ENCODE data around the gene KCNJ15.

Gene KCNJ15

DNA sequence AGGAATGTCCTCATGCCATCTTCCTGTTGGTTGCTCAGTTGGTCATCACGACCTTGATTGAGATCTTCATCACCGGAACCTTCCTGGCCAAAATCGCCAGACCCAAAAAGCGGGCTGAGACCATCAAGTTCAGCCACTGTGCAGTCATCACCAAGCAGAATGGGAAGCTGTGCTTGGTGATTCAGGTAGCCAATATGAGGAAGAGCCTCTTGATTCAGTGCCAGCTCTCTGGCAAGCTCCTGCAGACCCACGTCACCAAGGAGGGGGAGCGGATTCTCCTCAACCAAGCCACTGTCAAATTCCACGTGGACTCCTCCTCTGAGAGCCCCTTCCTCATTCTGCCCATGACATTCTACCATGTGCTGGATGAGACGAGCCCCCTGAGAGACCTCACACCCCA, 42.9 kb downstream of the KCNJ15 start:
- DNase-seq (ENCODE audit: low spot score) = no peak

DNA sequence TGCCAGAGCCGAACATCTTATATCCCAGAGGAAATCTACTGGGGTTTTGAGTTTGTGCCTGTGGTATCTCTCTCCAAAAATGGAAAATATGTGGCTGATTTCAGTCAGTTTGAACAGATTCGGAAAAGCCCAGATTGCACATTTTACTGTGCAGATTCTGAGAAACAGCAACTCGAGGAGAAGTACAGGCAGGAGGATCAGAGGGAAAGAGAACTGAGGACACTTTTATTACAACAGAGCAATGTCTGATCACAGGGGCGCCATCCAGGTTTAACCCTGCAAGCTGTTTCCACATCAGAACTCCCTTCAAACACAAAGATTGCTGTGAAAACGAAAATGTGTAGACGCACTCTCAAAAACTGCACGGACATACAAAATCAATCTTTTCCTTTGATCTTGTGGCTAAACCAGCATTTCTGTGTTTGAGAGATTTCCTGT, 43.4 kb downstream of the KCNJ15 start:
- DNase-seq (ENCODE audit: low spot score) = no peak

DNA sequence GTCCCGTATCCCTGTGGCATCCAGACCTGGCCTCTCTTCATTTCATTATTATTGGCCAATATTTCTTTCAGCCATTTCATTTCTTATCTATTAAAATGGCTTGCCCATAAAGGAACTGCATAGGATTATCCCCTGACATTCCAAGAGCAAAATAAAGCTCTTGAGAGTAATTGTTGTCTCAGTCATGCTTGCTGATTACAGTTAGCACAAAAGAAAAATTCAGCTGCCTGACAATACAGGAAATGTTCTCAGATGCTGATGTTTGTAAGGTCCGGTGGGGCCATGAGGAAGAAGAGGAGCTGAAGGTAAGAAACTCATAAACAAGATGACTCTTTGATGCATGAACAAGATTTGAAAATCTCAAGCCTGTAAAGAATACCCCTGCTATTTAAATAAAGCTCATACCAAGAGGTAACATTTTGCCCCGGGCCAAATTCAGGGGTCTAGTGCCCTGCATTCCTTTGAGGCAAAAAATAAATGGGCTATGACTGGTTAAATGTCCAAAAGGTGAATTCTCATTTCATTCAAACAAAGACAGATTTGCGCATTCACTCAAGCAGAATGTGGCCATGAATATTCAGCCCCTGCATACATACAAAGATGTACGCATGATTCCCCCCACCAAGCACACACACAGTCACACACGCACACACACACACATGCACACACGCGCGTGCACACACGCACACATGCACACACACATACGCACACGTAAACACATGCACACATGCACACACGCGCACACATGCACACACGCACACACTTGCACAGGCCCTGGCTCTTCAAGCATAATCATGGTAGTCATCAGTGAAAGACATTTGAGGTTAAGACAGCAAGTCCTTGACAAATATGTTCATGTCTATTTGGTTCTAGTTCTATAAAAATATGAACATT, 44.8 kb downstream of the KCNJ15 start:
- DNase-seq (ENCODE audit: low spot score) = no peak

DNA sequence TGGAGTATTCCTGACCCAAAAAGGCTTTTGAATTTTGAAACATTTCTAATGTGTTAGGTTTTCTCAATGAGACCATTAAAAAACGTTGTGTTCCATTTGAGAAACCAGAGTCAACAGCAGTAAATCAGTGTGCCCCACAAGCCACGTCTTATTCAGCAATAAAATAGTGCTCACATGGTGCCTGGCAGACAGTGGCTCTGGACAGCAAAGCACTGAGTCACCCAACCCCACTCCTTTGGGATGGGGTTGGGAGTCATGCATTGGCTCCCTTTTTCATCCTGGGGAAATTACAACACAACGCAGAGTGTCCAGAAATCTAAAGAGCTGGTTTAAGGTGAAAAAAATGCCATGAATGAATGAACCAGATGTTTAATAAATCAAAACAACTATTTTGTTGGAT, 46.5 kb downstream of the KCNJ15 start:
- DNase-seq (ENCODE audit: low spot score) = peak; percentile 88

DNA sequence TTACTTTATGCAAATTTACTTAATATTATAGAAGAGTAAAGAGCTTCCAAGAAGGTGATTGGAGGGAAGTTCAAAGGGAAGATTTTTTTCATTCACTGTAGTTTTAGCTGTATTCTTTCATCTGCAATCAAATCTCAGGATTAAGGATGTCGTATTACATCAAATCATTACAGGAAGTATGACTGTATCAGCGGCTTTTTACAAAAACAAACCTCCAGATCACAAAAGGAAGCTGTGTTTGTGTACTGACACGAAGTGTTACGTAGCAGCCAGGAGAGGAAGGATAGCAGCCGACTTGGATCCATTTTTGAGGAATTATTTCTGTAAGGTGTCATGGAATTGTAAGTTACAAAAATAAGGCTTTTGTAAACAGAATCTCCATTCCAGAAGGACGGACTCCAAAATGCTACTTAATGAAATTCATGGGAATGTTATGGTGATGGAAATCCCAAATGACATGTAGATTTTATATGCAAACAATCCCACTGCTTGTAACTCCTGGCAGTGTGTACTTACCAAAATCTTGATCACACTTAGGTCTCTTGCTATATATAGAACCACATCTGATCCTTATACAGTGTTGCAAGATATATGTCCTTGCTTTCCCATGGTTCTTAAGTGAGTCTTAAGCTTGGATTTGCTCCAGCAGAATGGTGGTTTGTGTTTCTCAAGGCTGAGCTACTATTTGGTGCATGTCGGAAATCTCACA, 49.8 kb downstream of the KCNJ15 start:
- DNase-seq (ENCODE audit: low spot score) = no peak

DNA sequence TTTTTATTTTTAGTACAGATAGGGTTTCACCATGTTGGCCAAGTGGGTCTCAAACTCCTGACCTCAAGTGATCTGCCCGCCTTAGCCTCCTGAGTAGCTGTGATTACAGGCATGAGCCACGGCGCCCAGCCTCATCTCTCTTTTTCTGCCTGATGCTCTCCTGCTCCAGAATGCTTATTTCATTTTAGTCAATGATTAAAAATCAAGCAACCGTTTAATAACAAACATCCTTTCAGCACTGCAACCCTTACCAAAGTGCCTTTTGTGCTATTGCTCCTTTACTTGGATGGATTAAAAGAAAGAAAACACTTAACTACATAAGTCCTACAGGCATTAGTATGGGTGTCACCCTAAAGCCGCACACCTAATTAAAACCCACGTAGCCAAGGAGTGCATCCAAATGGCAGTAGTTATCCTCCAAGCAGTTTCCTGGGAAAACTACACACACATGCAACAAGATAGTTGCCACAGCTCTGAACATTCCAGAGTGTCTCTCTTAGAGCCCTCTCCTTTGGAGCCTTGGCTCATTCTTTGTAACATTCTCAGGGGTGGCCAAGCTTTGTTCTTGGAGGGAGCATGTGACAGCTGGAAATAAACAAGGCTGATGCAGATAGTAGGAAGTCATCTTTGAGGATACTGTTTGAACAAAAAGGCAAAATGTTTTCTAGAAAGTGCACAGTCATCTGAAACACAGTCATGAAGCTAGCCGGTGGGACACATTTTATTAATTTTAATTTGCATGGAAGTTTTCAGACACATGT, 51.2 kb downstream of the KCNJ15 start:
- peak; percentile 35 for DNase-seq (ENCODE audit: low spot score)

DNA sequence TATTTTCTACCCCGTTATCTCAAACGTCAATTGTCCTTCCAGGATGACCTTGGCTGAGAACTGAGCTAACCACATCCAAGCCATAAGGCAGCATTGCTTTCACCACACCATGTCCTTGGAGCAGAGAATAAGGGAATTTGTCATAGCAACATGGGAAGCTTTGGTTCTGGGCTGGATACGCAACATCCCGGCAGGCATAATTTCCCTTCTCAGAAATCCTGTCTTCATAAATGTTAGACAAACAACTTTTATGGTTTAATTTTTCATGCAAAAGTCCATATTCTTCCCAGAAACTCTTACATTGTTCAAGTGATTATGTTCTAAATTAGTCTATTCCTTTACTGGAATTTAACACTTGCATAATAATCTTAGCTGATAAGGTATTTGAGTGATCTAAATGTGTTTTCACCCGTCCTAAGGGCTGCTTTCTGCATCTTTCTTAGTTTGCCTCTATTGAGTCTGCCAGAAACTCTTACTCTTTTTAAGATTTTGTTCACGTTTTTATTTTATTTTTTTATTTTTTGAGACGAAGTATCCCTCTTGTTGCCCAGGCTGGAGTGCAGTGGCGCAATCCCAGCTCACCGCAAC, 51.8 kb downstream of the KCNJ15 start:
- DNase-seq (ENCODE audit: low spot score) = no peak

DNA sequence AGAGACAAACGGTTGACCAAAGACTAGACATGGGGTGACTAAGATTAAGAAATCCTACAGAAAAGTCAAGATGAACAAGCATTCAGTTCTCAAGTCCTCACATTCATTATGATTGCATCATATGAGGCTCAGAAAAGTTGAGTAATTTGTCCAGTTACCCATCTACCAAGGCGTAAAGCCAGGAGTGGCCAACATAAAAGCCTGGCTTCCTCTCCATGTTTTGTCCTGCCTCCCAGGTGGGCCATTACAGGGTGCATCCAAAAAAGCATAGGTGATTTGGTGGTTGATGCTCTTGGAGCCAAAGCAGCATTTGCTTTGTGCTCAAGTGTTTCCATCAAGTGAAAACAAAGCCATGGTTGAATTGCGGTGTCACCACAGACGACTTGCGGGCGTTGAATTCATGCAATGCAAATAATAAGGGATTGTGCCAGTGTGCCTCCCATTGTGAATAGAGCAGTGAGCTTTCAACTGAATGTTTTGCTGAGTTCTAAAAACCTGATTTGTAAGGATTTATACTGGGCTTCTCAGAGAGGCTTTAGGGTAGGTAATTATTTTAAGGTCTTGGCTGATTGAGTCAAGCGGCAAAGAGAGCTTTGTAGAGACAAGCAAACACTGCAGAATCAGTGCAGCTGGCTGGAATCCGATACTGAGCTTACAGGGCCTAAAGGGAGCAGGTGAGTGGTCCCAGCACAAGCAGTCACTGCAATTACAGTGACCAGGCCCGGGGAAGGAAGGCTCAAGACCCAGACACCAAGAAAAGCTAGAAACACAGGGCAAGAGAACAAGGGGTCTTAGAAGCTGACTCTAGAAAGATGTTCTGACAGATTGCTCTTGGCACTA, 54.1 kb downstream of the KCNJ15 start:
- DNase-seq (ENCODE audit: low spot score) = no peak

DNA sequence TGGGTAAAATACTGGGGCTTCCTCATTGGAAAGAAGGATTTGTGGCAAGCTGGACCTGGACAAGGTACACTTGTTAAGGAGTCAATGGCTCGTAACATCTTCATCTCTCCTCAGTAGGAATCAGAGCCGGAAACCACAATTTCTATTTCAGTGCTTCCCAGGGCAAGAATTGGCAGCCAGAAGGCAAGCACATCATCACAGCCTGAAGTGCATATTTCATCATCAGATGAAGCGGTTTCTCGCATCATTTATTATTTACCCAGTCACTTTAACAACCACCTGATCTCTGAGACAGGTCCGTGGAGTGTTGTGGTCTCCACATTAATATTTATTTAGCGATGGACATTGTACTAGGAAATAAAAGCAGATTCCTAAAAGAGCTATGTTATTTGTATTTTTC, 55.0 kb downstream of the KCNJ15 start:
- DNase-seq (ENCODE audit: low spot score) = no peak

DNA sequence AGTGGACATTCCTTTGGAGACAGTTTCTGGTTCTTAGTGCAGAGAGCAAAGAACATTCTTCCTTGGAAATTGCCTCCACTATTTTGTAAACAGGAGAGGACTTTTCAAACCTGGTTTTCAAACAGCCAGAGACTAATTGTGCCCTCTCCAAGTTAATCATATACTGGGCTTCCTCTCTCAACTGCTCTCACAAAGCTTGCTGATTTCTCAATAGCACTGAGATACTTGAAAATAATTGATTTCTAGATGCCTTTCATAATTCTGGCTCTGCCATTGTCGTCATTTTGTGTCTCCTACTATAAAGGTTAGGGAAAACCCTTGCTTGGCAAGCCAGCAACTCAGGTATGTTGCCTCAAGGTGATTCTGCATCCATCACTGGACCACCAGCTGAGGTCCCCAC, 56.0 kb downstream of the KCNJ15 start:
- no peak for DNase-seq (ENCODE audit: low spot score)

DNA sequence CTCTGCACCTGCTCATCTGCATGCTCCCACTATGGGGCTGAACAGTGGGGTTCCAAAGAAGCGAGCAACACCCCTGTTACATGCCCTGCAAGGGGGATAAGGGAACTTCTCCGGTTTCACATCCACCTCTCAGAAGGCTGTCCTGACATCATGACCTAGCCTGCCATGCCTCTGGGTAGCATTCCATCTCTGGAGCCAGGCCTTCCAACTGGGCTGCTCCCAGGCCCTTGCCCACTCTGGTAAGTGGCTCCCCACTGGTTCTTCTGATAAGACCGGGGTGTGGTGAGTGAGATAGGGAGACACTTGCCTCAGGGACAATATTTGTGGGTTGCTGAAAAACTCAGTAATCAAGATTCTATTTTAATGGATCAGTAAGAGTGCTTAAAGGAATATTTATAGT, 57.8 kb downstream of the KCNJ15 start:
- no peak for DNase-seq (ENCODE audit: low spot score)

DNA sequence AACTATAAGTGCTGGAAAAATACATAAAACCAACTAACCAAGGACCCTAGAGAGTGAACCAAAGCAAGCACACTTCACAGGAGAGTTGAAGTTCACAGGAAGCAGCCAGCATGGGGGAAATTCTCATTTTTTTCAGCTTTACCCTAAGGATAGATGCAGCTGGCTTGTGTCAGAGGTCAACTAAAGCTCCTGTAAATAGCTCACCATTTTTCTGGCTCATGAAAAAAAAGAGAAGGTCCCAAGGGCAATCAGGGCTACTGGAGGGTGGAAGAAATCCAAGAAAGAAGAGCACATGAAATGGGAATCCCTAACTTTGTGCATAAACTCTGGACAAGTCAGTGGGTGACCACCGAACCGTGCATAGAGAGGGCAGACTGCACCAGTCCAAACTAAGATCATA, 58.3 kb downstream of the KCNJ15 start:
- DNase-seq (ENCODE audit: low spot score) = no peak

DNA sequence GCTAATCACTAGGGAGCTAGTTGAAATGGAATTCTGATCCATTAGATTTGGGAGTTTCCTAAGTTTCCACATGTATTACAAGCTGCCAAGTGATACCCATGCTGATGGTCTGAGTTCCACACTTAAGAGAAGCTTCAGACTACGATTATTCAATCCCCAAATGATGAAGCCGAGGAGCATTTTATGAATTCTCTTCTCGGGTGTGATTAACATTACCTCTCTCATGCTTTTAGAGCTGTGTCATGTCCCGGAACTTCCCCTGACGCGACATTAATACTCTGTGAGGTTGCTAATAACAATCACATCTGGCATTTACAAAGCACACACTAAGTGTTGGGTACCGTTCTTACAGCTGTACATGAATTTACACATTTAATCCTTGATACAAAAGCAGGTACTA, 63.0 kb downstream of the KCNJ15 start:
- DNase-seq (ENCODE audit: low spot score) = peak; percentile 45

DNA sequence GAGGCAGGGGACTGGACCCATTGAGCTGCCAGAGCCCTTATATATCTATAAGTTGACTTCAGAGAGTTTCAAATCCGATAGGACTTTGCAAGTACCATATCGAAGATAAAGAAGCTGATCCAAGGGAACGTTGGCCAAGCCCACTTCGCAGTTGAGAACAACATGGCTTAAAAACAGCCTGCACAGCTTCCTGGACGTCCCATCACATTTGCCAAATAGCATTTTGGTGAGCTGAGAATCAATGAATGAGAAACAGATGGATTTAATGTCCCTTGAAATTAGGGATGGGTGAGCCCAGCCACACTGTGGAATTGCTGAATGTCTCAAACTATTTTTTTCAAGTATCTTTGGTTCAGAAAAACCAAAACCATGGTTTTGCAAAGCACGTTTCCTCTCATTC, 64.8 kb downstream of the KCNJ15 start:
- DNase-seq (ENCODE audit: low spot score) = peak; percentile 61

DNA sequence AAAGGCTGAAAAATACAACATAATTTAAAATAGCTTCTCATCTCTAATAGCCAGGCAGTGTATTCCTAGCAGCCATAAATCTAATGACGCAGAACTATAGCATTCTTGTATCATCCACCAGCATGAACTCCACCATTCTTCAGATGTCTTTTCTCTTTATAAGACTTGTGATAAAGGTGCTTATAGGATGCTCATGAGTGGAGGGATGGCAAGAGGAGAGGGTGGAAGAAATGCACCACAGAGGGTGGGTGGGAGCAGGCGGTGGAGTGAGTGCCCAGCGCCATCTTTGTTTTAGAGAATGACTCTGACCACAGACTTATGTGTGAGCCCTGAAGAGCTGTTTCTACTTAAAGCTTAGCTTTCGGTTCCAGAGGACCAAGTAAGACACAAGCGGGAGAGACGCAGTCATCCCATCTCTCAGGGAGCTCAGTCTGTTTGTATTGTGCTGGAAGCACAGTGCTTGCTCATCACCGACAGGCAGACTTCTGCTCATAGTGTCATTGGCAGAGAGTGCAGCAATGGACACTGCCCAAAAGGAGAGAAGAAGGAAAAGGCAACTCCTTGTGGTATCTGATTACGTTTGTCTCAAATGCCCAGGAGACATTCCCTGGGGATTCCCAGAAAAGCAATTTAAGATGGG, 65.6 kb downstream of the KCNJ15 start:
- peak; percentile 65 for DNase-seq (ENCODE audit: low spot score)

DNA sequence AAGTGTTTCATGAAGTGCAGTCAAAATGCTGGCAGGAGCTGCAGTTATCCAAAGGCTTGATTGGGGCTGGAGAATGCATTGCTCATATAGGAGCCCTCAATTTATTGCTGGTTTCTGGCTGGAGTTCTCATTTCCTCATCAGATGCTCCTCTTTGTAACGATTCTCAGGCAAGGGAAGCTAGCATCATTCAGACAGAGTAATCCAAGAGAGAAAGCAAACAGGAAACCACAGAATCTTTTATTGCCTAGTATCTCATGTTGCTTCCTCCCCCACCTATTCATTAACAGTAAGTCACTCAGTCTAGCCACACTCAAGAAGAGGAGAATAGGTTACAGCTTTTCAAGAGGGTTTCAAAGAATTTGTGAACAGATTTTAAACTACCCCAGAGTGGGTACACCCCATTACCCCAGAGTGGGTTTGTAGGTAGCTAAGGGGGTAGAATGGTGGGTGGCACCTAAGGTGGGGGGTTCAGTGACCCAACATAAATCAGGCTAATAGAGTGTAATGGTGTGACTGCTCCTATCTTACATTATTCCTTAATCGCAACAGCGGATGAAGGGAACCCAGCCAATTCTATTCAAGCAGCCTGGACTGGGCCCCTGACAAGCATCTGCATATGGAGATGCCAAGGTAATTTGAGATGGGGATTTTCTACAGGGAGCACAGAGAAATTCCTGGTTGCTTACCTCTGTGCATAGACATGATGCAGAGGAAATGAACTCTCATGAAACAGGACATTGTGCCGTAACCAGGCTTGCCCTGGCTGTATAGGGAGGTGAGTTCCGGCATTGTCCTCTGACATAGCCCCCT, 67.1 kb downstream of the KCNJ15 start:
- peak; percentile 82 for DNase-seq (ENCODE audit: low spot score)

DNA sequence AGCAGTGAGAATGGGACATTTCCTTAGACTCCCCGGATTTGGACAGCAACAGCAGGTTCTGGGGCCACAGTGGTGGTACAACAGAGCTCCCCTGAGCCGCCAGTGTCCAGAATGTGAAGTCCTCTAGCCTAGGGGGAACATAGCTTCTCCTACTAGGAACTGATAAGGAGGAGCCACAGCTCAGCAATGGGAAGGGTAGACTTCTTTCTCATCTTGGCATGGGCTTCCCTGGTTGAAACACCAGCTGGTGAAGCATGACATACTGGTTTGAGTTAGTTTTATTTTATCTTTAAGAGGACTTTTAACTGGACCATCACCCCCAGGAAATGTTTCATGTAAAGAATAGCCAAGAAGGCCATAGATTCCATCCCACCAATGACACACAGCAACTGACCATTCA, 68.4 kb downstream of the KCNJ15 start:
- DNase-seq (ENCODE audit: low spot score) = no peak

DNA sequence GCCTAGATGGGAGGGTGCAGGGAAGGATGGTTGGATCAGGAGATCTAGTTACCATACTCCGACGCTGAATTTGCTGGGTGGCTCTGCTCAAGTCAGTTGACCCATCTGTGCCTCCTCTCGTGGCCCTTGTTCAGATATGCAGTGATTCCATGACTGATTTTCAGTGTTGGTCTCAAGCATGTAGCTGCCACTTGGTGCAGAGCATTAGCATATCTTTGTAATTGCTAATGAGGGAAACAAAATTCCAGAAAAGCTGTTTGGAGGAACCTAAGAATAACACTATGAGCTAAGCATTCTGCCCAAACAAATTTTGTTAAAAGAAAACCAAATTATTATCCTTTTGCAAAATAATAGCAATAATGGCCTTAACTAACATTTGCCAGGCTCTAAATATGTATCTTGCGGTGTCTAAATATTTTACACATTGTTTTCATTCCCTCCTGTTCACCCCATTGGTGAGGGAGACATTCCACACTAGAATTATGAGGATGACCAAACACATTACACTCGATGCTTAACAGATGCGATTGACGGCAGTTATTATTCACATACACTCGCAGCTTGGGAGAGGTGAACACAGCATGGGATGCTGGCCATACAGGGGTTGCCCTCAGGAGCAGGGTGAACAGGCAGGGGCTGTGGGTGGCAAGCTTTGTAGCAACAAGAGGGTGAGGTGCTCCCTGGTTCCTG, 69.1 kb downstream of the KCNJ15 start:
- DNase-seq (ENCODE audit: low spot score) = peak; percentile 66

DNA sequence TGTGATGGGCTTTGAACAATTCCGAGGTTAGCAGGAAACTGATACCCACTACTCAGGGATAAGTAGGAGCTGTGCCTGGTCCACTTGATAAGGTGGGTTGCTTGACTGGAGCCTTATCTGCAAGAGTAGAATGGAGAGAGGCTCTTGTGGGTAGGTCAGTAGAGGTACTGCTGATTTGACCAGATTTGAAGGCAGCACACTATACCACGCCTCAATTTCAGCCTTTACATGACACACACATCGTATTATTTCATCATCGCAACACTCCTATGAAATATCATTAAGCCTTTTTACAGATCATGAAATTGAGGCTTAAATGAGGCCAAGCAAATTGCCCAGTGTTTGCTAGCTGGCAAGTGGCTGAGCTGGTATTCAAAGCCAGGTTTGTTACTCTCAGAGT, 69.6 kb downstream of the KCNJ15 start:
- no peak for DNase-seq (ENCODE audit: low spot score)
